Skeletal muscle cell (primary cell): Measurements from ENCODE around the gene NUMBL.

ENCODE experiments used
- DNase-seq: peaks from one replicate; pipeline ENCODE4 v3.0.0-alpha.2; 2010; ENCODE audit warnings: low read depth
- H3K4me3 ChIP-seq: 2 replicates; pipeline ENCODE4 v1.5.1; 2011; ENCODE audit warnings: low read depth, mild to moderate bottlenecking, control low read depth, low read length, moderate library complexity

Gene NUMBL

DNA sequence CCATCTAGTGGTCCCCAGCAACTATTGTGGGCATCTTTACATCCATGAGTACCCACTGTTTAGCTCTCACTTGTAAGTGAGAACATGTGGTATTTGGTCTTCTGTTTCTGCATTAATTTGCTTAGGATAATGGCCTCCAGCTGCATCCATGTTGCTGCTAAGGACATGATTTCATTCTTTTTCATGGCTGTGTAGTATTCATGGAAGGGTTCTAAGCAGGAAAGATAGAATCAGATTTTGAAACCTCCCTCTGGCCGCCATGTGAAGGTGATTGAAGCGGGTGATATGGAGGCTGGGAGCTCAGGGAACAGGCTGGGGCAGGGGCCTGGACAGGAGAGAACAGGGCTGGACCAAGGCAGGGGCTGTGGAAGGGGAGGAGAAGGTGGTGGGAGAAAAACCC, 69.2 kb downstream of the NUMBL start:
- no peak for DNase-seq
- no peak overlapping the region for H3K4me3 ChIP-seq

DNA sequence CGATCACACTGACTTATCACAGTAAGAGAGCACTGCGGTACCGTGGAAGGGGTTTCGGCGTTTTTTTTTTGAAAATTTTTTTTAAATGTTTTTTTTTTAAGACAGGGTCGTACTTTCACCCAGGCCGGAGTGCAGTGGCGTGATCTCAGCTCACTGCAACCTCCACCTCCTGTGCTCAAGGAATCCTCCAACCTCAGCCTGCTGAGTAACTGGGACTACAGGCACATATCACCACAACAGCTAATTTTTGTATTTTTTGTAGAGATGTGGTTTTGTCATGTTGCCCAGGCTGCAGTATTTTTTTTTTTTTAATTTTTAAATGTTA, 70.3 kb downstream of the NUMBL start:
- no peak overlapping the region for H3K4me3 ChIP-seq

DNA sequence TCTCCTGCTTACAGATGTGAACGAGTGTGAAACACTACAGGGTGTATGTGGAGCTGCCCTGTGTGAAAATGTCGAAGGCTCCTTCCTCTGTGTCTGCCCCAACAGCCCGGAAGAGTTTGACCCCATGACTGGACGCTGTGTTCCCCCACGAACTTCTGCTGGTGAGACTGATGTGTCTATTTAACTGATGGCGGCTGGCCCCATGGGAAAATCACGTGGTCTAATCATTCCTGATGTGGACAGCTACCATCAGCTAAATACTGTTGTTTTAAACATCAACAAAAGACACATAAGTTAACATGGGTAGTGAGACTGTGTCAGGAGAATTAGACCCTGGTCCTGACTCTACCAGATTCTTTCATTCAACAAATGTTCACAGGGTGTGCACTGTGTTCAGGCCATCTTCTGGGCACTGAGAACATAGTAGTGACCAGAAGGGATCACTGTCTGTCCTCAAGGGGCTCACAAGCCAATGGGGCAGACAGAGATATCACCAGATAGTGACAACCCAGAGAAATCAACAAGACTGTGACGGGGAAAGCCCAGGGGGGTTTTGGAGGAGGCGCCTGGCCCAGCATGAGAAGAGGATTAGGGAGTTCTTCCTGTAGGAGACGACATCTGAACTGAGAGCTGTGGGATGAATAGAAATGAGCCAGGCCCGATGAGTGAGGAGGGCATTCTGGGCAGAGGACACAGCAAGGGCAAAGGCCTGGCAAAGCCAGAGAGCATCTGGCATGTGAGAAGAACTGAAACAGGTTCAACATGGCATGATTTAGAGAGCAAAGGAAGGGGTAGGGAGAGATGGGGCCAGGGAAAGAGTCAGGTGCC, 70.9 kb downstream of the NUMBL start:
- H3K4me3 ChIP-seq = no peak overlapping the region
- no peak for DNase-seq

More for the DNA sequence above, 70.3 kb downstream of the NUMBL start:
- DNase-seq = no peak

DNA sequence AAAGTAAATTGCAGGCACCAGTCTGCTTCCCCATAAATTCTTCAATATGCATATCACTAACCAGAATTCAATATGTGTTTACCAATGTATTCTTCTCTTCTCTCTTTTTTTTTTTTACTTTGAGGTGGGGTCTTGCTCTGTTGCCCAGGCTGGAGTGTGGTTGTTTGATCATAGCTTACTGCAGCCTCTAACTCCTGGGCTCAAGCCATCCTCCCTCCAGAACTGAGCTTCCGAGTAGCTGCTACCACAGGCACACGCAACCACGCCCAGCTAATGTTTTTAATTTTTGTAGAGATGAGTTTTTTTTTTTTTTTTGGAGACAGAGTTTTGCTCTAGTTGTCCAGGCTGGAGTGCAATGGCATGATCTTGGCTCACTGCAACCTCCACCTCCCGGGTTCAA, 72.5 kb downstream of the NUMBL start:
- DNase-seq = no peak
- no peak overlapping the region for H3K4me3 ChIP-seq

DNA sequence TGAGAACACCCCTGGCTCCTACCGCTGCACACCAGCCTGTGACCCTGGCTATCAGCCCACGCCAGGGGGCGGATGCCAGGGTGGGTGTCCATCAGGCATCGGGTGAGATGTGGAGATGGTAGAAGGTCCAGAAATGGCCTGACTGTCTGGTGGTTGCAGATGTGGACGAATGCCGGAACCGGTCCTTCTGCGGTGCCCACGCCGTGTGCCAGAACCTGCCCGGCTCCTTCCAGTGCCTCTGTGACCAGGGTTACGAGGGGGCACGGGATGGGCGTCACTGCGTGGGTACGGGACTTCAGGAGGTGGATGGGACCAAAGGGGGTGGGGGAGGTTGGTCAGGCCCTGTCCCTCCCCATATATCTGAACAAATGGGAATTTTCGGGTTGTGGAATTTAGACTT, 73.5 kb downstream of the NUMBL start:
- no peak overlapping the region for H3K4me3 ChIP-seq
- no peak for DNase-seq

DNA sequence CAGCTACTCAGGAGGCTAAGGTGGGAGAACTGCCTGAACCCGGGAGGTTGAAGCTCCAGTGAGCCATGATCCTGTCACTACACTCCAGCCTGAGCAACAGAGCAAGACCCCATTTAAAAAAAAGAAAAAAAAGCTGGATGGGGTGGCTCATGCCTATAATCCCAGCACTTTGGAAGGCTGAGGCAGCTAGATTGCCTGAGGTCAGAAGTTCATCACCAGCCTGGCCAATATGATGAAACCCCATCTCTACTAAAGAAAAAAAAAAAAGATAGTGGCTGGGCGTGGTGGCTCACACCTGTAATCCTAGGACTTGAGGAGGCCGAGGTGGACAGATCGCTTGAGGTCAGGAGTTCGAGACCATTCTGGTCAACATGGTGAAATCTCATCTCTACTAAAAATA, 74.3 kb downstream of the NUMBL start:
- H3K4me3 ChIP-seq = no peak overlapping the region
- no peak for DNase-seq
